GM10248 (cell line): ENCODE data around the gene NPTX1.

ENCODE experiments used
- CTCF ChIA-PET: fragments of 300-600 bp; sonication (Branson Sonifier 250); formaldehyde crosslinking; extraction: SDS; loops from one replicate; lab custom pipeline; 2021; ENCODE audit warnings: antibody characterized with exemption; lab: Yijun Ruan, JAX
- POLR2A ChIA-PET: fragments of 350-650 bp; sonication (Branson Sonifier 250); formaldehyde crosslinking; extraction: SDS; loops from one replicate; lab custom pipeline; 2020; ENCODE audit warnings: antibody characterized with exemption; lab: Yijun Ruan, JAX
- DNase-seq: peaks from one replicate; pipeline ENCODE4 v3.0.0; 2012; ENCODE audit errors: extremely low spot score
- TF ChIP-seq, protein P1 (sequence below): IDR thresholded peaks from 2 replicates; pipeline ENCODE4 v1.5.1; 2012; ENCODE audit warnings: mild to moderate bottlenecking, low read depth; ENCODE audit errors: extremely low read depth, missing control alignments, control extremely low read depth

Gene NPTX1

DNA sequence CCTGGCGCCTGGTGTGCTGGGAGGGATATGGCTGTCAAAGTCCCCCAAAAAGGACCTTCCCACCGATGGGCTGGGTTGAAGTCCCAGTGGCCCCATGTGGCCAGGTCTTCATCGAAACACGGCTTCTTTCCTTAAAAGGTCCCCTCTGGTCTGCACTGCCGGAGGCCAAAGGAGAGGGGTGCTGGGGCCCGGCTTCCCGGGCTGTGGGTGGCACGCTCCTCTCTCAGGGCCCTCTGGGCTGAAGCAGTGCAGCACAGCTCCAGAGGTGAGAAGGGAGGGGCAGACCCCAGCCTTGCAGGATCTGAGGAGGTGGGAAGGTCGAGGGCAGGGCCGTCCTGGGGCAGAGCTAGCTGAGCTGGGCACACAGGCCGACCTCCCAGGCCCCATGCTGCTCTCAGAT lies 6.7 kb downstream of the NPTX1 start:
- CTCF ChIA-PET: no interaction called here
- POLR2A ChIA-PET: no interaction called here
- TF ChIP-seq, protein P1, sequence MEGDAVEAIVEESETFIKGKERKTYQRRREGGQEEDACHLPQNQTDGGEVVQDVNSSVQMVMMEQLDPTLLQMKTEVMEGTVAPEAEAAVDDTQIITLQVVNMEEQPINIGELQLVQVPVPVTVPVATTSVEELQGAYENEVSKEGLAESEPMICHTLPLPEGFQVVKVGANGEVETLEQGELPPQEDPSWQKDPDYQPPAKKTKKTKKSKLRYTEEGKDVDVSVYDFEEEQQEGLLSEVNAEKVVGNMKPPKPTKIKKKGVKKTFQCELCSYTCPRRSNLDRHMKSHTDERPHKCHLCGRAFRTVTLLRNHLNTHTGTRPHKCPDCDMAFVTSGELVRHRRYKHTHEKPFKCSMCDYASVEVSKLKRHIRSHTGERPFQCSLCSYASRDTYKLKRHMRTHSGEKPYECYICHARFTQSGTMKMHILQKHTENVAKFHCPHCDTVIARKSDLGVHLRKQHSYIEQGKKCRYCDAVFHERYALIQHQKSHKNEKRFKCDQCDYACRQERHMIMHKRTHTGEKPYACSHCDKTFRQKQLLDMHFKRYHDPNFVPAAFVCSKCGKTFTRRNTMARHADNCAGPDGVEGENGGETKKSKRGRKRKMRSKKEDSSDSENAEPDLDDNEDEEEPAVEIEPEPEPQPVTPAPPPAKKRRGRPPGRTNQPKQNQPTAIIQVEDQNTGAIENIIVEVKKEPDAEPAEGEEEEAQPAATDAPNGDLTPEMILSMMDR: no peak
- no peak for DNase-seq

GRCh38 chr17:80468781-80469493 lies 7.5 kb downstream of the NPTX1 start:
- DNase-seq: no peak
- TF ChIP-seq, protein P1: no peak
- POLR2A ChIA-PET: no interaction called here
- CTCF ChIA-PET: no interaction called here

DNA sequence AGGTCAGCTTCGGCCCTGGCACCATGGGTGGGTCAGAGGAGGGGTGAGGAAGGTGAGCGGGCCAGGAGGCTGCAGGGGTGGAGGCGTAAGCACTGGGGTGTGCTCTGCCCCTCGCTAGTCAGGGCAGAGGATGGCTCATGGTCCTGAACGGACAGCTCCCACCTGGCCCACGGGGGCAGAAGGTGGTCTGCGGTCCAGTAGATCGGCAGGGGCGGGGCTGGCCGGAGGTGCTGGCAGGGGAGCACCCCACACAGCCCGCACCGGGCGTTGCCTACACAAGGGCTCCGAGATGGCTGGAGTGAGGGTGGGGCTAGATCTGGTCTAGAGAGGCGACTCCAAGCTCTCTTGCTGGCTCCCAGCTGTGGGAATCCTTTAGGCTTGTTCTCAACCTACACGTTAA lies 8.2 kb downstream of the NPTX1 start:
- DNase-seq: no peak
- POLR2A ChIA-PET: no interaction called here
- CTCF ChIA-PET: no interaction called here
- TF ChIP-seq, protein P1: no peak

GRCh38 chr17:80466188-80466705 lies 10.2 kb downstream of the NPTX1 start:
- ChIA-PET POLR2A (interaction anchor here (0.7 kb wide), 1 partner anchor 21 kb away, joined by 3 read pairs; no protein-coding TSS in a partner anchor), CTCF (interaction anchor here (0.9 kb wide), 1 partner anchor 39 kb away, joined by 3 read pairs; no protein-coding TSS in a partner anchor)
- DNase-seq: no peak
- TF ChIP-seq, protein P1: no peak

DNA sequence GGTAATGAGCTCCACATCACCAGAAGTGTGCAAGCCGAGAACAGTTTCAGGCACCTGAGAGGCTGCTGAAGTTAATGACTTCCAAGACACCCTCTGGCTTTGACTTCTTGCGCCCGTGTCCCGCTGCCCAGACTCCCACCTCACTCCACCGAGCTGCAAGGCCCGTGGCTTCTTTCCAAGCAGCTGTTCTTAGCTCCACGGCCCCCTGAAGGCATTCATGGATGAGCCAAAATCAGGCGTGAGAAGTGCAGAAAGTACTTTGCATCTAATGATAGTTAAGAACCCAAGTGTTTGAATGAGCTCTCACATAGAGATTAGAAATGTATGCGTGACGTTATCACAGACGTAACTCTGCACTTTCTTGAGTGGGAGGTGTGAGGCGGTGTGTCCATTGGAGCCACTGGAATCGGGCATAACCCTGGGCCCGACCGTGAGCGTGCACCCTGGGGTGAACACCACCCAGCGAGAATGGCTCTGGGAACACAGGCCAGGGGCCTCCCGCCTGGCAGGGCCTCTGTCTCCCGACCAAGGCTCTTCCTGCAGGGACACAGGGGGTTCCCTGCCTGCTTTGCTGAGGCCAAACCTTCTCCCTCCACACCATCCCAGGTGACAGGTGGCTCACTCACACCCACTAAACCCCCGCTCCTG lies 11.0 kb downstream of the NPTX1 start:
- no peak for DNase-seq
- POLR2A ChIA-PET: no interaction called here
- CTCF ChIA-PET: interaction anchor here (0.9 to 2.2 kb wide), 4 partner anchors 8 to 39 kb away, joined by 3 to 5 read pairs (median 4); no protein-coding TSS in a partner anchor
- TF ChIP-seq, protein P1: no peak

DNA sequence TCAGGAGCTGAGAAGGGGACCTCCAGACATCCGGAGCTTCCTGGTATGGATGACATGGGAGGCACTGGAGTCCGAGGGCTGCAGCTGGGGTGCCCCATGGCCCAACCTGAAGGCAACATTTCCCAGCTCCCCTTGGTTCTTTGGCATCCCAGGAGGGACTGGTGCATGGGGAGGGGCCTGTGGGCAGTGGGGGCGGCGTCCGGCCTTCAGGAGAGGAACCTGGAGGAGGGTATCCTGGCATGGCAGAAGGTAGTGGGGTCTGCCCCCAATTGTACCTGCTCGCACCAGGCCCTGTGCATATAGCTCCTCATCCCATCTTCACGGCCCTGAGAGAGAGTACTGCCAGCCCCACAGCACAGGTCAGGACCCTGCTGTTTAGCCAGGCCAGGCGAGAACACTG lies 11.9 kb downstream of the NPTX1 start:
- DNase-seq: no peak
- CTCF ChIA-PET: interaction anchor here (0.9 to 2.2 kb wide), 5 partner anchors 9 to 110 kb away, joined by 3 to 5 read pairs (median 4); no protein-coding TSS in a partner anchor
- POLR2A ChIA-PET: interaction anchor here (0.5 to 1.4 kb wide), 2 partner anchors 10 to 285 kb away, joined by 3 to 6 read pairs; no protein-coding TSS in a partner anchor
- TF ChIP-seq, protein P1: no peak
